HCT116 (cell line): ENCODE data around the gene CCDC73. TPM values are rescaled to one million over a fixed set of nuclear protein-coding genes. Genes with fewer than 3 reads are reported as not detected.

ENCODE experiments used
- ATAC-seq: fragments of 200-7000 bp; cut with Tn5 transposase; 2 replicates; pipeline ENCODE4 v1.9.1; 2020; ENCODE audit warnings: mild to moderate bottlenecking, moderate library complexity
- BruUV-seq: library from RNA; stranded (reverse); fragments of 400-500 nt; replicated peaks from 2 replicates; lab custom pipeline; 2021; lab: Mats Ljungman, UMichigan
- CTCF ChIA-PET: fragments of 300-600 bp; sonication (Branson Sonifier 250); formaldehyde crosslinking; loops from one replicate; lab custom pipeline; 2021; ENCODE audit warnings: antibody characterized with exemption; lab: Charles Lee
- POLR2A ChIA-PET: fragments of 300-600, 350-600 bp; sonication (Branson Sonifier 250); formaldehyde crosslinking; loops from one replicate; lab custom pipeline; 2021; ENCODE audit warnings: antibody characterized with exemption; lab: Charles Lee
- RAD21 ChIA-PET, 2 experiments: fragments of 300-600 bp; sonication (Branson Sonifier 250); formaldehyde crosslinking; loops; one replicate each; lab custom pipeline; 2023; ENCODE audit warnings: low total read pairs in 2 of 2; ENCODE audit not compliant: uncharacterized antibody in 2 of 2, unreplicated experiment in 2 of 2, low non-redundant PET in 1 of 2; lab: Charles Lee
- DNase-seq: peaks from one replicate; pipeline ENCODE4 v3.0.0-alpha.2; 2010; ENCODE audit warnings: low read depth, low spot score
- H2AFZ ChIP-seq: fragments of 200-600 bp; shearing (Covaris generic), sonication (generic); 2 replicates; pipeline ENCODE4 v1.6.1; 2017; ENCODE audit warnings: low read depth, mixed run types, mixed read lengths, antibody characterized with exemption, low read length; ENCODE audit not compliant: poor library complexity, severe bottlenecking
- H3K27ac ChIP-seq: 2 replicates; pipeline ENCODE4 v1.5.1; 2012; ENCODE audit warnings: low read depth, low read length
- H3K27me3 ChIP-seq: fragments of 200-600 bp; sonication (generic); 2 replicates; pipeline ENCODE4 v1.6.1; 2016; ENCODE audit warnings: mixed run types, low read length, mixed read lengths; ENCODE audit not compliant: insufficient read depth
- H3K36me3 ChIP-seq, 2 experiments: fragments of 200-500 bp in 1 of 2; fragments of 200-600 bp in 1 of 2; sonication (Bioruptor generic) in 1 of 2; sonication (generic) in 1 of 2; 2 replicates each; pipeline versions ENCODE4 v1.5.1 to v1.6.1; 2014 to 2016; ENCODE audit warnings: low read length in 2 of 2, inconsistent platforms in 1 of 2, mixed read lengths in 1 of 2, mixed run types in 1 of 2; ENCODE audit not compliant: insufficient read depth in 2 of 2, control insufficient read depth in 1 of 2
- H3K4me1 ChIP-seq, 2 experiments: fragments of 200-600 bp in 1 of 2; sonication (generic) in 1 of 2; 2 replicates each; pipeline versions ENCODE4 v1.5.1 to v1.6.1; 2012 to 2017; ENCODE audit warnings: low read length in 2 of 2, inconsistent platforms in 1 of 2, mild to moderate bottlenecking in 1 of 2, mixed read lengths in 1 of 2, mixed run types in 1 of 2, moderate library complexity in 1 of 2; ENCODE audit not compliant: insufficient read depth in 2 of 2, control insufficient read depth in 1 of 2
- H3K4me2 ChIP-seq: fragments of 200-600 bp; sonication (generic); 2 replicates; pipeline ENCODE4 v1.6.1; 2017; ENCODE audit warnings: mixed run types, low read length, mixed read lengths
- H3K4me3 ChIP-seq, 2 experiments: fragments of 200-600 bp in 1 of 2; sonication (generic) in 1 of 2; replicated peaks in 1 of 2; 2 replicates each; pipeline ENCODE4 v1.5.1; 2011 to 2016; ENCODE audit warnings: low read length in 2 of 2, control low read depth in 1 of 2, low read depth in 1 of 2, mild to moderate bottlenecking in 1 of 2, mixed read lengths in 1 of 2, mixed run types in 1 of 2
- H3K79me2 ChIP-seq: fragments of 200-600 bp; sonication (generic); 2 replicates; pipeline ENCODE4 v1.6.1; 2017; ENCODE audit warnings: mild to moderate bottlenecking, mixed run types, low read length, moderate library complexity, mixed read lengths; ENCODE audit not compliant: insufficient read depth
- H3K9ac ChIP-seq: fragments of 200-600 bp; sonication (generic); 2 replicates; pipeline ENCODE4 v1.6.1; 2016; ENCODE audit warnings: low read length, mixed read lengths
- H3K9me2 ChIP-seq: fragments of 200-600 bp; sonication (generic), shearing (Covaris generic); 2 replicates; pipeline ENCODE4 v1.6.1; 2017; ENCODE audit warnings: mixed run types, mild to moderate bottlenecking, moderate library complexity; ENCODE audit not compliant: insufficient read depth
- H3K9me3 ChIP-seq, 2 experiments: fragments of 200-500 bp in 1 of 2; fragments of 200-600 bp in 1 of 2; sonication (Bioruptor generic) in 1 of 2; sonication (generic) in 1 of 2; 2 replicates each; pipeline ENCODE4 v1.6.1; 2014 to 2017; ENCODE audit warnings: low read length in 2 of 2, mixed read lengths in 2 of 2, inconsistent platforms in 1 of 2, low read depth in 1 of 2, mild to moderate bottlenecking in 1 of 2, mixed run types in 1 of 2, moderate library complexity in 1 of 2; ENCODE audit not compliant: control insufficient read depth in 1 of 2, insufficient read depth in 1 of 2
- H4K20me1 ChIP-seq: fragments of 200-600 bp; sonication (generic), shearing (Covaris generic); 2 replicates; pipeline ENCODE4 v1.6.1; 2017; ENCODE audit warnings: mixed run types, mild to moderate bottlenecking, moderate library complexity; ENCODE audit not compliant: insufficient read depth
- CEBPB ChIP-seq: IDR thresholded peaks from 2 replicates; pipeline ENCODE4 v1.6.1; 2012; ENCODE audit warnings: low read depth
- EZH2phosphoT487 ChIP-seq: fragments of 200-600 bp; IDR thresholded peaks from 2 replicates; pipeline ENCODE4 v1.6.1; 2018; ENCODE audit warnings: antibody characterized with exemption, borderline replicate concordance
- JUND ChIP-seq: IDR thresholded peaks from 2 replicates; pipeline ENCODE4 v1.6.1; 2012
- POLR2A ChIP-seq: IDR thresholded peaks from 2 replicates; pipeline ENCODE4 v1.7.0; 2011; ENCODE audit warnings: borderline replicate concordance; ENCODE audit not compliant: insufficient read depth, insufficient read length; ENCODE audit errors: extremely low read depth
- REST ChIP-seq: IDR thresholded peaks from 2 replicates; pipeline ENCODE4 v1.6.1; 2012; ENCODE audit warnings: low read depth
- SP1 ChIP-seq: IDR thresholded peaks from 2 replicates; pipeline ENCODE4 v1.6.1; 2012; ENCODE audit warnings: low read depth
- intact Hi-C: fragments of 100-400 bp; cut with micrococcal nuclease; formaldehyde crosslinking; loops from 2 replicates; pipeline ENCODE4 v1.10.0; 2022
- total RNA-seq: library from RNA; stranded (reverse); gene quantifications from one replicate; pipeline ENCODE4 v1.2.1, GENCODE V29; 2021; ENCODE audit not compliant: unreplicated experiment

Gene CCDC73
- total RNA-seq, 1 experiment from 2014 or later = not detected

GRCh38 chr11:32829157-32829679 lies 34.8 kb upstream of the CCDC73 start:
- intact Hi-C loops = no loop called here
- peak overlapping the region; percentile 64 for H3K9ac ChIP-seq
- RAD21 ChIA-PET = no interaction called here

GRCh38 chr11:32827276-32827675 lies 32.8 kb upstream of the CCDC73 start:
- POLR2A ChIA-PET = no interaction called here
- Histone ChIP-seq H3K9ac (no peak overlapping the region), H3K9me3 (no peaks in the 10 kb centered on the region), H3K4me2 (no peak overlapping the region), H3K27ac (no peak overlapping the region), H3K27me3 (no peaks in the 10 kb centered on the region), H3K79me2 (no peaks in the 10 kb centered on the region), H4K20me1 (no peaks in the 10 kb centered on the region), H3K4me3 (no peak overlapping the region), H3K9me2 (no peaks in the 10 kb centered on the region), H2AFZ (no peak overlapping the region)
- intact Hi-C loops = no loop called here
- no peak for ATAC-seq
- RAD21 ChIA-PET = no interaction called here
- CTCF ChIA-PET = no interaction called here
- BruUV-seq = no TSS peak
- TF ChIP-seq EZH2phosphoT487 (no peak), JUND (no peak), CEBPB (no peak), REST (no peak), SP1 (no peak)
- TF ChIP-seq, all 23 proteins: peak for 0
- DNase-seq = no peak
- peaks cover 7 to 13% of the 10 kb centered on the region in 2 experiments for H3K4me1 ChIP-seq
- no peaks in the 10 kb centered on the region for H3K36me3 ChIP-seq

More at GRCh38 chr11:32829157-32829679, 34.8 kb upstream of the CCDC73 start:
- Histone ChIP-seq H3K9me2 (no peaks in the 10 kb centered on the region), H3K4me1 (peaks cover 7 to 13% of the 10 kb centered on the region in 2 experiments), H3K79me2 (no peaks in the 10 kb centered on the region), H3K9me3 (no peaks in the 10 kb centered on the region), H3K4me3 (peak overlapping the region; percentile 62 to 64), H2AFZ (peak overlapping the region; percentile 83), H3K27me3 (no peaks in the 10 kb centered on the region), H3K27ac (peak overlapping the region; percentile 51), H3K36me3 (no peaks in the 10 kb centered on the region), H3K4me2 (peak overlapping the region; percentile 82), H4K20me1 (no peaks in the 10 kb centered on the region)
- DNase-seq (no peak), ATAC-seq (no peak)
- no peak for TF ChIP-seq JUND
- peak; percentile 35 for TF ChIP-seq POLR2A
- BruUV-seq = TSS peak; percentile 73
- CTCF ChIA-PET = interaction anchor here (1.5 kb wide), 1 partner anchor 20 kb away, joined by 4 read pairs; no protein-coding TSS in a partner anchor
- POLR2A ChIA-PET = interaction anchor here (0.7 kb wide), 1 partner anchor 9 kb away, joined by 3 read pairs; no protein-coding TSS in a partner anchor
